HG02885 (cell line): Measurements from ENCODE around the gene PRPF40A.
A peak's percentile ranks its signal among the peaks of the same experiment; 100 is the strongest.
"Not testable (repeated sequence)": the region's sequence is repeated elsewhere in the genome, so short reads cannot be mapped to it uniquely, and the experiment has no call there.

Experiments used
- ATAC-seq: cut with Tn5 transposase; IDR thresholded peaks from one replicate; pipeline ENCODE4 v1.9.1; 2021; ENCODE audit warnings: mild to moderate bottlenecking; ENCODE audit not compliant: unreplicated experiment, poor library complexity

PRPF40A gene

GRCh38 chr2:152717228-152718075 lies at the start of gene PRPF40A:
TSS of gene PRPF40A (minus strand) at chr2:152717461. CDS start at chr2:152717439, 22 bp downstream.
- ATAC-seq: peak; percentile 70

- ATAC-seq: no peak
Measured at GRCh38 chr2:152766928-152767327, 49.7 kb upstream of the PRPF40A start.

- no peak for ATAC-seq
Measured at GRCh38 chr2:152763651-152764050, 46.4 kb upstream of the PRPF40A start.

DNA sequence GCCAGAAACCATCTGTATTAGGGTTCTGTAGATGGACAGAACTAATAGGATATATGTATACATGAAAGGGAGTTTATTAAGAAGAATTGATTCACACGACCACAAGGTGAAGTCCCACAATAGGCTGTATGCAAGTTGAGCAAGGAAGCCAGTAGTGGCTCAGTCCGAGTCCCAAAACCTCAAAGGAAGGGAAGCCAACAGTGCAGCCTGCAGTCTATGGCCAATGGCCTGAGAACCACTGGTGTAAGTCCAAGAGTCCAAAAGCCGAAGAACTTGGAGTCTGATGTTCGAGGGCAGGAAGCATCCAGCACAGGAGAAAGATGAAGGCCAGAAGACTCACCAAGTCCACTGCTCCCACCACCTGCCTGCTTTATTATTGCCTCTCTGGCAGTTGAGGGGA lies 45.9 kb upstream of the PRPF40A start:
- not testable (repeated sequence) for ATAC-seq

- no peak for ATAC-seq
Measured at GRCh38 chr2:152762202-152762601, 44.9 kb upstream of the PRPF40A start.

DNA sequence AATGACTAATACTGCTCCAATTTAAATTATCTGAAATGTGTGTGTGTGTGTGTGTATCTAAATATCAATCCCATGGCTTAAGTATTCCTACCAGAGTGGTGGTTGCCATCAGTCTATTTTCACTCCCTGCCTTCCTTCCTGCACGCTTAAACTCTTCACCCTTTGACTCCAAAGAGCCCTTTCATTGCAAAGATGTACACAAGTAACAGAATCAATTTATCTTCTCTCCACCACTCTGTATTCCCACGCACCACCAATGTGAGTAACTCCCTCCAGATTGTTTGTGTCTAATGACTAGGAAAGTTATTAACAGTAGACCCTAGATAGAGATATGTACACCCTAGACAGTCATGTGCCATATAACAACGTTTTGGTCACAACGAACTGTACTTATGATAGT lies 44.0 kb upstream of the PRPF40A start:
- ATAC-seq: no peak

DNA sequence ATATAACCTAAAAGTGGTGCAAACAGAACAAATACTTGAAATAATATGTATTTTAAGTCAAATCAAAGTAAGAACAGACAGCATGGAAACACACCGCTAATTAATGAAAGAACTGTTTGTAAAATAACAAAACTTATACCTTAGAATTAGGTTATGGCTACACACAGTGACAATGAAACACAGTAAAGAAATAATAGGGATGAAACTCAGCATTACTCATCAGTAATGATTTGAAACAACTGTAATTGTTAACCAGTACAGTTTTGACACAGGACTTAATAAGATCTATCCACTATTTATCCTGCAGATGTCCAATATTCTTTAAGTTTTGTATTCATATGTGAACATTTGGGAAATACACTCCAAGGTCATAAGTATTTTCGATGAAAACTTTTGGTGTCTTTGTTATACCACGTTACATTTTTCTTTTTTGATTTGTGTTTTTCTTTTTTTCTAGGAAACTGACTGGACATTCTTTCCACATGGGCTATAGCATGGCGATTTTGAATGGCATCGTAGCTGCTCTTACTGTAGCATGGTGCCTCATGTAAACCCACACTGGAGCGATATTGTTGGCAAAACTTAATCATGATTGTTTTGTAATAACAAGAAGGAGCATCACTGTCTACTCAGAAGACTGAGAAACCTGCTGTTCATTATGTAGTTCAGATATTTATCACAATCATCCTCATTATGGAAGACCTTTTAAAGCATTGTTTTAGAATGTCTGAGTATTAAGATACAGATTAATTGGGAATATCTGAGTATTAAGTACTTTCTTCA lies 42.2 kb upstream of the PRPF40A start:
- no peak for ATAC-seq

- ATAC-seq: no peak
Measured at GRCh38 chr2:152755029-152755428, 37.8 kb upstream of the PRPF40A start.

- ATAC-seq: not testable (repeated sequence)
Measured at GRCh38 chr2:152747751-152748150, 30.5 kb upstream of the PRPF40A start.

DNA sequence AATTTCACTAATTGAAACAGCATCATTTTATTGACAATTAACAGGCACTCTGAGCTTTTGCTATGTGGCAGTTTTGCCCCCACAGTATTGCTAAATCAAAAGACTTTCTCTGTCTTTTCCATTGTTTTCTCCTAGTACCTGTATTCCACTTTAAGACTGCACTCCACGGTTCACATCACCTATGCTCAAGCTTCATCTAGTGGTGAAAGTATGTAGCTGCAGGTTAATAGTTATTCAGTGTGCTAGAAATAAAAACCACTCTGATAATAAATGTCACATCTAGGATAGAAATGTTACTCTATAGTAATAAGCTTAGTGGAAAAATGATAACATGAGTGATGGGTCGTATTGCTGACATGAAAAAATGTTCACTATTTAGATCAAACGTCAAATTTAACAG lies 25.7 kb upstream of the PRPF40A start:
- peak; percentile 74 for ATAC-seq

GRCh38 chr2:152740743-152741328 lies 23.6 kb upstream of the PRPF40A start:
- peak; percentile 91 for ATAC-seq

- ATAC-seq: not testable (repeated sequence)
Measured at GRCh38 chr2:152739705-152740104, 22.4 kb upstream of the PRPF40A start.

GRCh38 chr2:152738438-152738837 lies 21.2 kb upstream of the PRPF40A start:
- ATAC-seq: no peak

GRCh38 chr2:152737509-152737908 lies 20.2 kb upstream of the PRPF40A start:
- ATAC-seq: not testable (repeated sequence)

GRCh38 chr2:152730591-152731333 lies 13.5 kb upstream of the PRPF40A start:
- peak; percentile 77 for ATAC-seq

GRCh38 chr2:152729844-152730243 lies 12.6 kb upstream of the PRPF40A start:
- ATAC-seq: peak; percentile 39

- no peak for ATAC-seq
Measured at GRCh38 chr2:152723918-152724317, 6.7 kb upstream of the PRPF40A start.

DNA sequence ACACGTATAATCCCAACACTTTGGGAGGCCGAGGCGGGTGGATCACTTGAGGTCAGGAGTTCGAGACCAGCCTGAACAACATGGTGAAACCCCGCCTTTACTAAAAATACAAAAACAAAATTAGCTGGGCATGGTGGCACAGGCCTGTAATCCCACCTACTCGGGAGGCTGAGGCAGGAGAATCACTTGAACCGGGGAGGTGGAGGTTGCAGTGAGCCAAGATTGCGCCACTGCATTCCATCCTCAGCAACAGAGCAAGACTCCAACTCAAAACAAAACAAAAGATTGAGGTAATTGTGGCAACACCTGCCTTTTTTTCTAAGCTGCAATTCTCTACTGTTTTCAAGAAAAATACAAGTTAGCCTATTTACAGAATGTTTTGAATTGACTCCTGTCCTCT lies 5.4 kb upstream of the PRPF40A start:
- not testable (repeated sequence) for ATAC-seq

GRCh38 chr2:152720794-152721193 lies 3.5 kb upstream of the PRPF40A start:
- ATAC-seq: no peak

- ATAC-seq: peak; percentile 24
Measured at GRCh38 chr2:152718909-152719645, 1.8 kb upstream of the PRPF40A start.
